Suprapubic skin (tissue), 4 donors: ENCODE results near the gene ATXN7L1. TPM values are rescaled to one million over a fixed set of nuclear protein-coding genes. Genes with fewer than 3 reads are reported as not detected.

Source experiments
- DNase-seq, 2 donors: peaks; one replicate each; pipeline ENCODE4 v3.0.0-alpha.2; 2019; ENCODE audit warnings: low spot score in 2 of 2
- H3K27ac ChIP-seq: fragments of 200-600 bp; sonication (generic); one replicate; pipeline ENCODE4 v1.5.1; 2019
- H3K27me3 ChIP-seq: fragments of 200-600 bp; sonication (generic); one replicate; pipeline ENCODE4 v1.5.1; 2019
- H3K36me3 ChIP-seq: fragments of 200-600 bp; sonication (generic); one replicate; pipeline ENCODE4 v1.5.1; 2019
- H3K4me1 ChIP-seq: fragments of 200-600 bp; sonication (generic); one replicate; pipeline ENCODE4 v1.5.1; 2019
- H3K4me3 ChIP-seq: fragments of 200-600 bp; sonication (generic); one replicate; pipeline ENCODE4 v1.5.1; 2019; ENCODE audit warnings: mild to moderate bottlenecking
- H3K9me3 ChIP-seq: fragments of 200-600 bp; sonication (generic); one replicate; pipeline ENCODE4 v1.5.1; 2019
- CTCF ChIP-seq, 2 donors: fragments of 200-600 bp in 1 of 2; fragments of 450-650 bp in 1 of 2; sonication (generic) in 1 of 2; IDR thresholded peaks; one replicate each; pipeline ENCODE4 v1.5.1; 2016 to 2019; ENCODE audit warnings: antibody characterized with exemption in 2 of 2, mild to moderate bottlenecking in 1 of 2, moderate library complexity in 1 of 2
- EP300 ChIP-seq: sonication (generic); formaldehyde crosslinking; IDR thresholded peaks from one replicate; pipeline ENCODE4 v1.6.1; 2017; ENCODE audit warnings: antibody characterized with exemption
- POLR2A ChIP-seq, 2 donors: fragments of 450-650 bp; IDR thresholded peaks; one replicate each; pipeline ENCODE4 v1.6.1; 2017; ENCODE audit warnings: antibody characterized with exemption in 2 of 2, mild to moderate bottlenecking in 2 of 2, moderate library complexity in 2 of 2
- POLR2AphosphoS5 ChIP-seq, 3 donors: sonication (generic); formaldehyde crosslinking; IDR thresholded peaks; one replicate each; pipeline ENCODE4 v1.6.1; 2017; ENCODE audit warnings: antibody characterized with exemption in 3 of 3
- WGBS: methylation state at CpG from one replicate; pipeline ENCODE4 v1.1.5; 2018; 5-methylcytosine and 5-hydroxymethylcytosine counted together
- total RNA-seq, 4 donors: library from RNA; depleted of rRNA; stranded (reverse); fragments of >200 nt; gene quantifications; one replicate each; pipeline ENCODE4 v1.1.0, GENCODE V29; 2016

Gene ATXN7L1
- total RNA-seq, 4 donors from 2014 or later: 14.8 to 35.6 (median 17.3) TPM

DNA sequence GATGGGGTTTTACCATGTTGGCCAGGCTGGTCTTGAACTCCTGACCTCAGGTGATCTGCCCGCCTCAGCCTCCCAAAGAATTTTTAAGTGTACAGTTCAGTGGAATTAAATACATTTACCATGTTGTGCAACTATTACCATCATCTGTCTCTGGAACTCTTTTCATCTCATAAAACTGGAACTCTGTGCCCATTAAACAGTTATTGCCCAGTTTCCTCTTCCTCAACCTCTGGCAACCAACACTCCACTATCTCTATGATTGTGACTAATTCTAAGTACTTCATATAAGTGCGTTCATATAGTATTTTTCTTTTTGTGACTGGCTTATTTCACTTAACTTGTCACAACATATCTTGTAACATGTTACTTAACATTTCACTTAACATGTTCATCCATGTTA, 41.3 kb upstream of the ATXN7L1 start:
- WGBS: 97% methylated on average over 2 of the region's 2 CpGs
- H3K9me3 ChIP-seq: no peaks in the 10 kb centered on the region
- no peaks in the 10 kb centered on the region for H3K27me3 ChIP-seq
- no peak for DNase-seq
- H3K4me3 ChIP-seq: no peak overlapping the region
- TF ChIP-seq POLR2AphosphoS5 (IDR thresholded peaks at IDR 0.05) (no peak), EP300 (no peak), CTCF (IDR thresholded peaks at IDR 0.05) (no peak), POLR2A (IDR thresholded peaks at IDR 0.05) (no peak)
- peaks cover 2% of the 10 kb centered on the region for H3K36me3 ChIP-seq
- no peaks in the 10 kb centered on the region for H3K4me1 ChIP-seq
- H3K27ac ChIP-seq: no peak overlapping the region

DNA sequence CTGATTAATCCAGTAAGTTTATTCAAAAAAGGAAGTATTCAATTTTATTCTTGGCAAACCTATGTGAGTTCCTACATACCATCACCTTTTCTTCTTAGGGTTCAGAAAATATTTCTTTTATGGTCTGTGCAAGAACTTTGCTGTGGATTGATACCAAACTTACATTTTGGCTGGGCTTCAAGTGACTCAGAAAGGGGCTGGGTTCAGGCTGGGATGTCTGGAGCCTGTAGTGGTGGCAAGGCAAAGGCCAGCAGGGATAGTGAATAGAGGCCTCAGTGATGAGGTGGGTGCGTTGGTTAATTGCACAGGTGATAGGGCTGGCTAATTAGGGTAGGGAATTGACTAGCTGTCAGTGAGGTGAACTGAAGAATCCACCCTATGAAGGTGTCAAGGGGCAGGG, 40.2 kb upstream of the ATXN7L1 start:
- Histone ChIP-seq H3K27ac (no peak overlapping the region), H3K4me3 (no peak overlapping the region), H3K9me3 (no peaks in the 10 kb centered on the region), H3K36me3 (peaks cover 2% of the 10 kb centered on the region), H3K4me1 (no peaks in the 10 kb centered on the region), H3K27me3 (no peaks in the 10 kb centered on the region)
- TF ChIP-seq CTCF (IDR thresholded peaks at IDR 0.05) (no peak), POLR2A (IDR thresholded peaks at IDR 0.05) (no peak), POLR2AphosphoS5 (IDR thresholded peaks at IDR 0.05) (no peak), EP300 (no peak)
- DNase-seq: no peak
- WGBS: 100% methylated on average over 1 of the region's 1 CpG

DNA sequence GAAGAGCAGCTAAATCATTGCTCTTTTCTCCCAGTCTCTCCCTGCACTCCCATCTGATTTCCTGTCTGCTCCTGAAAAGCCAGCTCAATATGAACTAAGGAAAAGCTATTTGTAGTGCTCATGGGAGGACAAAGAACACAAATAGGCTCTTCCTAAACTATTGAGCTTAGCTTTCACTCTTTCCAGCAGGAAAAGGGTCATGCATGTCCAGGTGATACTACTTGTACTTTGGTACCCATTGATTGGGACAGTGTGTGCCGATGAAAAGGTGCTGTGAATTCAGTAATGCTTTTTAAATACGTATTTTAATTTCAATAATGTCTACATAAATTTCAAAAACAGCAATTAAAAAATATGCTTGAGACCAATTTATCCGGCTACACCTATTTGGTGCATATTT, 37.5 kb upstream of the ATXN7L1 start:
- WGBS: 74% methylated on average over 3 of the region's 3 CpGs
- no peaks in the 10 kb centered on the region for H3K9me3 ChIP-seq
- H3K27me3 ChIP-seq: no peaks in the 10 kb centered on the region
- H3K27ac ChIP-seq: no peak overlapping the region
- TF ChIP-seq POLR2AphosphoS5 (IDR thresholded peaks at IDR 0.05): no peak
- no peak for TF ChIP-seq CTCF (IDR thresholded peaks at IDR 0.05)
- TF ChIP-seq EP300: no peak
- H3K4me1 ChIP-seq: no peaks in the 10 kb centered on the region
- H3K4me3 ChIP-seq: no peak overlapping the region
- no peak for DNase-seq
- peaks cover 2% of the 10 kb centered on the region for H3K36me3 ChIP-seq

- Histone ChIP-seq H3K36me3 (peaks cover 2% of the 10 kb centered on the region), H3K27ac (no peak overlapping the region), H3K4me3 (no peak overlapping the region), H3K9me3 (no peaks in the 10 kb centered on the region), H3K4me1 (no peaks in the 10 kb centered on the region), H3K27me3 (no peaks in the 10 kb centered on the region)
- DNase-seq: no peak
- 94% methylated on average over 4 of the region's 4 CpGs for WGBS
- TF ChIP-seq POLR2AphosphoS5 (IDR thresholded peaks at IDR 0.05) (no peak), POLR2A (IDR thresholded peaks at IDR 0.05) (no peak), EP300 (no peak), CTCF (IDR thresholded peaks at IDR 0.05) (no peak)
These were observed 35.7 kb upstream of the ATXN7L1 start for GRCh38 chr7:105911961-105912575.

GRCh38 chr7:105910172-105910571, 33.8 kb upstream of the ATXN7L1 start:
- DNase-seq: no peak
- peaks cover 2% of the 10 kb centered on the region for H3K36me3 ChIP-seq
- no peaks in the 10 kb centered on the region for H3K27me3 ChIP-seq
- H3K27ac ChIP-seq: no peak overlapping the region
- TF ChIP-seq EP300: no peak
- no peak for TF ChIP-seq POLR2A (IDR thresholded peaks at IDR 0.05)
- TF ChIP-seq CTCF (IDR thresholded peaks at IDR 0.05): no peak
- no peak for TF ChIP-seq POLR2AphosphoS5 (IDR thresholded peaks at IDR 0.05)
- H3K4me3 ChIP-seq: no peak overlapping the region
- no peaks in the 10 kb centered on the region for H3K4me1 ChIP-seq
- no peaks in the 10 kb centered on the region for H3K9me3 ChIP-seq
- WGBS: 95% methylated on average over 5 of the region's 5 CpGs
